Liver (tissue), 9 donors: ENCODE data around the gene TMC1. TPM values are rescaled to one million over a fixed set of nuclear protein-coding genes. Genes with fewer than 3 reads are reported as not detected.
"Not testable (repeated sequence)": the region's sequence is repeated elsewhere in the genome, so short reads cannot be mapped to it uniquely, and the experiment has no call there.

Experiments
- DNase-seq: peaks from one replicate; pipeline ENCODE4 v3.0.0-alpha.2; 2017; ENCODE audit warnings: low spot score
- H3K27ac ChIP-seq, 2 donors: one replicate each; pipeline ENCODE4 v1.7.0; 2013; ENCODE audit warnings: inconsistent platforms in 2 of 2, low read length in 2 of 2, control low read depth in 1 of 2, low read depth in 1 of 2, mild to moderate bottlenecking in 1 of 2
- H3K27me3 ChIP-seq, 4 donors: one replicate each; pipeline versions ENCODE4 v1.6.1 to v1.7.0; 2013; ENCODE audit warnings: low read length in 3 of 4, inconsistent platforms in 1 of 4, mild to moderate bottlenecking in 1 of 4, moderate library complexity in 1 of 4; ENCODE audit not compliant: control insufficient read depth in 4 of 4, insufficient read depth in 4 of 4
- H3K36me3 ChIP-seq, 4 donors: one replicate each; pipeline versions ENCODE4 v1.6.1 to v1.7.0; 2013; ENCODE audit warnings: low read length in 3 of 4, mild to moderate bottlenecking in 3 of 4, low read depth in 1 of 4, moderate library complexity in 1 of 4; ENCODE audit not compliant: control insufficient read depth in 4 of 4, insufficient read depth in 3 of 4
- H3K4me1 ChIP-seq, 4 donors: one replicate each; pipeline versions ENCODE4 v1.6.1 to v1.7.0; 2013; ENCODE audit warnings: low read length in 3 of 4, mild to moderate bottlenecking in 3 of 4, moderate library complexity in 1 of 4; ENCODE audit not compliant: control insufficient read depth in 4 of 4, insufficient read depth in 4 of 4
- H3K4me3 ChIP-seq, 3 donors: one replicate each; pipeline versions ENCODE4 v1.6.1 to v1.7.0; 2013; ENCODE audit warnings: low read length in 3 of 3, control low read depth in 1 of 3, low read depth in 1 of 3, mild to moderate bottlenecking in 1 of 3
- H3K9ac ChIP-seq, 2 donors: one replicate each; pipeline ENCODE4 v1.7.0; 2013; ENCODE audit warnings: low read length in 2 of 2, mild to moderate bottlenecking in 2 of 2, moderate library complexity in 2 of 2, control low read depth in 1 of 2, low read depth in 1 of 2
- H3K9me3 ChIP-seq, 4 donors: one replicate each; pipeline versions ENCODE4 v1.6.1 to v1.7.0; 2013; ENCODE audit warnings: low read length in 3 of 4; ENCODE audit not compliant: control insufficient read depth in 4 of 4
- EGR1 ChIP-seq, 2 donors: IDR thresholded peaks; 2 replicates each; pipeline ENCODE4 v1.6.1; 2016 to 2018; ENCODE audit warnings: antibody characterized with exemption in 2 of 2, low read depth in 2 of 2
- FOXA1 ChIP-seq: IDR thresholded peaks from 2 replicates; pipeline ENCODE4 v1.6.1; 2016; ENCODE audit warnings: antibody characterized with exemption
- GABPA ChIP-seq, 2 donors: IDR thresholded peaks in 1 of 2; conservative IDR thresholded peaks in 1 of 2; 2 replicates each; pipeline ENCODE4 v1.6.1; 2016; ENCODE audit warnings: antibody characterized with exemption in 2 of 2, mild to moderate bottlenecking in 1 of 2, moderate library complexity in 1 of 2
- HNF4A ChIP-seq, 2 donors: conservative IDR thresholded peaks; 2 replicates each; pipeline ENCODE4 v1.6.1; 2016; ENCODE audit warnings: antibody characterized with exemption in 2 of 2, mild to moderate bottlenecking in 2 of 2
- HNF4G ChIP-seq: IDR thresholded peaks from 2 replicates; pipeline ENCODE4 v1.6.1; 2016; ENCODE audit warnings: antibody characterized with exemption
- JUND ChIP-seq, 2 donors: IDR thresholded peaks; 2 replicates each; pipeline ENCODE4 v1.6.1; 2016; ENCODE audit warnings: antibody characterized with exemption in 2 of 2
- MAX ChIP-seq: IDR thresholded peaks from 2 replicates; pipeline ENCODE4 v1.6.1; 2016; ENCODE audit warnings: antibody characterized with exemption
- NR2F2 ChIP-seq: IDR thresholded peaks from 2 replicates; pipeline ENCODE4 v1.6.1; 2016; ENCODE audit warnings: antibody characterized with exemption
- RXRA ChIP-seq, 2 donors: IDR thresholded peaks; 2 replicates each; pipeline ENCODE4 v1.6.1; 2017 to 2018; ENCODE audit warnings: antibody characterized with exemption in 2 of 2, mild to moderate bottlenecking in 1 of 2
- TAF1 ChIP-seq: conservative IDR thresholded peaks from 2 replicates; pipeline ENCODE4 v1.6.1; 2016; ENCODE audit warnings: antibody characterized with exemption, mild to moderate bottlenecking
- YY1 ChIP-seq: IDR thresholded peaks from 2 replicates; pipeline ENCODE4 v1.6.1; 2016; ENCODE audit warnings: antibody characterized with exemption, mild to moderate bottlenecking
- ZBTB33 ChIP-seq: IDR thresholded peaks from 2 replicates; pipeline ENCODE4 v1.6.1; 2016; ENCODE audit warnings: antibody characterized with exemption
- WGBS: extraction: QIAGEN DNeasy Blood & Tissue Kit; methylation state at CpG from one replicate; pipeline ENCODE4 v1.1.7; 2013; 5-methylcytosine and 5-hydroxymethylcytosine counted together
- polyA plus RNA-seq, 2 donors: library from polyadenylated mRNA; stranded (reverse) in 1 of 2; unstranded in 1 of 2; fragments of 200-250 nt in 1 of 2; fragments of >200 nt in 1 of 2; fragmentation: Nextera tagmentation in 1 of 2; extraction: Ambion mirVana in 1 of 2; gene quantifications; one replicate each; pipeline versions ENCODE4 v1.2.1 to v1.2.3, GENCODE V29; 2013 to 2015
- total RNA-seq, 2 donors: library from RNA; depleted of rRNA; stranded (reverse); fragments of >200 nt; gene quantifications; one replicate each; pipeline ENCODE4 v1.2.3, GENCODE V29; 2014
- TF ChIP-seq, protein P1 (sequence below): IDR thresholded peaks from 2 replicates; pipeline ENCODE4 v1.6.1; 2016; ENCODE audit warnings: antibody characterized with exemption, mild to moderate bottlenecking
- TF ChIP-seq, protein P2 (sequence below): IDR thresholded peaks from 2 replicates; pipeline ENCODE4 v1.6.1; 2016; ENCODE audit warnings: antibody characterized with exemption
- TF ChIP-seq, protein P3 (sequence below): fragments of 150-350 bp; IDR thresholded peaks from 2 replicates; pipeline ENCODE4 v1.5.1; 2017; ENCODE audit warnings: improper control_type of control experiment, low read depth, low read length; ENCODE audit not compliant: missing input control
- donor health status: healthy.
- donor health status: healthy.
- donor health status: healthy.
- donor health status: healthy.
- donor health status: healthy.

The TMC1 gene
- total and polyA plus RNA-seq, 4 donors, result 0.09 TPM; not detected in 3

DNA sequence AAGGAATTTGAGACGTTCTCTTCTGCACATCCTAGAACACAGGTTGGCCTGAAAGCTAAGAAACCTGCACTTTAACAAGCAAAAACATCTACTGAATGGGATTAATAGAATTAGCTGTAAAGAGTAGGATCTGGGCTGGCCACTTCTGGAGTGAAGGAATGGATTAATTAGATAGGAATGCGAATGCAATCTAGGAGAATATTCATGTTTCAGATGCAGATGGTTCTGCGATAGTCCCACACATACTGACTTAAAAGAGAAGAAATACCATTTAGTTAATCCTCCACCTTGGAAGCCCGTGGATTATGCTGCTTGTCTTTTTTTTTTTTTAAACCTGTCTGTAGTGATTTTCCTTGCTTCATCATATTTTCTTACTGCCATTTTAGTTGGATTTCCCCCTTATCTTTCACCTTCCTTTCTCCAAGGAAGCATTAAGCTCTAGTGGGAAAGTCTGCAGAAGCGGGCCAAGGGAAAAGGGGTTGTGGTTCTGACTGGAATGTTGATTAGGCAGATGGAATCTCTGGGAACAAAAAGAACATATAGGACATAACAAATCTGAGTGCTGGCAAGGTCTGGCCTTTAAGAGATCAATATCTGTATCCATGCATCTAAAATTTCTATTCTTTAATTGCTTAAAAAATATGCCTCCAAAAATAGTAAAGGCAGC lies 279.1 kb downstream of the TMC1 start:
- H3K9ac ChIP-seq, result no peak overlapping the region
- no peak overlapping the region for H3K27ac ChIP-seq
- H3K27me3 ChIP-seq, result no peaks in the 10 kb centered on the region
- H3K4me3 ChIP-seq, result no peak overlapping the region
- H3K4me1 ChIP-seq, result no peaks in the 10 kb centered on the region
- peaks cover 0 to 7% (median under 1%) of the 10 kb centered on the region in 4 donors for H3K9me3 ChIP-seq
- no peak for TF ChIP-seq RXRA (IDR thresholded peaks at IDR 0.05)
- TF ChIP-seq HNF4G, result no peak
- TF ChIP-seq HNF4A (conservative IDR thresholded peaks at IDR 0.05), result no peak
- TF ChIP-seq, protein P1, sequence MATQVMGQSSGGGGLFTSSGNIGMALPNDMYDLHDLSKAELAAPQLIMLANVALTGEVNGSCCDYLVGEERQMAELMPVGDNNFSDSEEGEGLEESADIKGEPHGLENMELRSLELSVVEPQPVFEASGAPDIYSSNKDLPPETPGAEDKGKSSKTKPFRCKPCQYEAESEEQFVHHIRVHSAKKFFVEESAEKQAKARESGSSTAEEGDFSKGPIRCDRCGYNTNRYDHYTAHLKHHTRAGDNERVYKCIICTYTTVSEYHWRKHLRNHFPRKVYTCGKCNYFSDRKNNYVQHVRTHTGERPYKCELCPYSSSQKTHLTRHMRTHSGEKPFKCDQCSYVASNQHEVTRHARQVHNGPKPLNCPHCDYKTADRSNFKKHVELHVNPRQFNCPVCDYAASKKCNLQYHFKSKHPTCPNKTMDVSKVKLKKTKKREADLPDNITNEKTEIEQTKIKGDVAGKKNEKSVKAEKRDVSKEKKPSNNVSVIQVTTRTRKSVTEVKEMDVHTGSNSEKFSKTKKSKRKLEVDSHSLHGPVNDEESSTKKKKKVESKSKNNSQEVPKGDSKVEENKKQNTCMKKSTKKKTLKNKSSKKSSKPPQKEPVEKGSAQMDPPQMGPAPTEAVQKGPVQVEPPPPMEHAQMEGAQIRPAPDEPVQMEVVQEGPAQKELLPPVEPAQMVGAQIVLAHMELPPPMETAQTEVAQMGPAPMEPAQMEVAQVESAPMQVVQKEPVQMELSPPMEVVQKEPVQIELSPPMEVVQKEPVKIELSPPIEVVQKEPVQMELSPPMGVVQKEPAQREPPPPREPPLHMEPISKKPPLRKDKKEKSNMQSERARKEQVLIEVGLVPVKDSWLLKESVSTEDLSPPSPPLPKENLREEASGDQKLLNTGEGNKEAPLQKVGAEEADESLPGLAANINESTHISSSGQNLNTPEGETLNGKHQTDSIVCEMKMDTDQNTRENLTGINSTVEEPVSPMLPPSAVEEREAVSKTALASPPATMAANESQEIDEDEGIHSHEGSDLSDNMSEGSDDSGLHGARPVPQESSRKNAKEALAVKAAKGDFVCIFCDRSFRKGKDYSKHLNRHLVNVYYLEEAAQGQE, result no peak
- no peak for TF ChIP-seq MAX
- no peak for TF ChIP-seq GABPA (IDR thresholded peaks at IDR 0.05 in 1 of 2, conservative IDR thresholded peaks at IDR 0.05 in 1 of 2)
- TF ChIP-seq EGR1 (IDR thresholded peaks at IDR 0.05; ENCODE audit: low read depth in 2 of 2), result no peak
- TF ChIP-seq, protein P2, sequence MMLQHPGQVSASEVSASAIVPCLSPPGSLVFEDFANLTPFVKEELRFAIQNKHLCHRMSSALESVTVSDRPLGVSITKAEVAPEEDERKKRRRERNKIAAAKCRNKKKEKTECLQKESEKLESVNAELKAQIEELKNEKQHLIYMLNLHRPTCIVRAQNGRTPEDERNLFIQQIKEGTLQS, result no peak
- no peak for TF ChIP-seq ZBTB33
- no peak for TF ChIP-seq NR2F2
- TF ChIP-seq FOXA1, result no peak
- no peak for TF ChIP-seq YY1
- no peak for TF ChIP-seq TAF1
- TF ChIP-seq JUND (IDR thresholded peaks at IDR 0.05), result no peak
- H3K36me3 ChIP-seq, result no peaks in the 10 kb centered on the region
- 78% methylated on average over 5 of the region's 5 CpGs for WGBS
- no peak for DNase-seq

GRCh38 chr9:72805238-72805637 lies 283.8 kb downstream of the TMC1 start:
- Histone ChIP-seq H3K4me1 (no peaks in the 10 kb centered on the region), H3K9ac (no peak overlapping the region), H3K27ac (no peak overlapping the region), H3K36me3 (no peaks in the 10 kb centered on the region), H3K9me3 (no peaks in the 10 kb centered on the region), H3K4me3 (no peak overlapping the region), H3K27me3 (no peaks in the 10 kb centered on the region)
- WGBS, result 83% methylated on average over 1 of the region's 1 CpG
- TF ChIP-seq, protein P3, sequence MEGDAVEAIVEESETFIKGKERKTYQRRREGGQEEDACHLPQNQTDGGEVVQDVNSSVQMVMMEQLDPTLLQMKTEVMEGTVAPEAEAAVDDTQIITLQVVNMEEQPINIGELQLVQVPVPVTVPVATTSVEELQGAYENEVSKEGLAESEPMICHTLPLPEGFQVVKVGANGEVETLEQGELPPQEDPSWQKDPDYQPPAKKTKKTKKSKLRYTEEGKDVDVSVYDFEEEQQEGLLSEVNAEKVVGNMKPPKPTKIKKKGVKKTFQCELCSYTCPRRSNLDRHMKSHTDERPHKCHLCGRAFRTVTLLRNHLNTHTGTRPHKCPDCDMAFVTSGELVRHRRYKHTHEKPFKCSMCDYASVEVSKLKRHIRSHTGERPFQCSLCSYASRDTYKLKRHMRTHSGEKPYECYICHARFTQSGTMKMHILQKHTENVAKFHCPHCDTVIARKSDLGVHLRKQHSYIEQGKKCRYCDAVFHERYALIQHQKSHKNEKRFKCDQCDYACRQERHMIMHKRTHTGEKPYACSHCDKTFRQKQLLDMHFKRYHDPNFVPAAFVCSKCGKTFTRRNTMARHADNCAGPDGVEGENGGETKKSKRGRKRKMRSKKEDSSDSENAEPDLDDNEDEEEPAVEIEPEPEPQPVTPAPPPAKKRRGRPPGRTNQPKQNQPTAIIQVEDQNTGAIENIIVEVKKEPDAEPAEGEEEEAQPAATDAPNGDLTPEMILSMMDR, result no peak
- no peak for TF ChIP-seq RXRA (IDR thresholded peaks at IDR 0.05)
- DNase-seq, result no peak

- H3K4me3 ChIP-seq, H3K4me1 ChIP-seq, H3K27me3 ChIP-seq, DNase-seq, H3K9me3 ChIP-seq, H3K36me3 ChIP-seq, H3K9ac ChIP-seq, H3K27ac ChIP-seq: not testable (repeated sequence)
- WGBS, result 94% methylated on average over 30 of the region's 35 CpGs
Measured at GRCh38 chr9:72806313-72806809, 285.0 kb downstream of the TMC1 start.
